AG04450 (cell line): ENCODE results near the gene FASN. TPM values are rescaled to one million over a fixed set of nuclear protein-coding genes. Genes with fewer than 3 reads are reported as not detected.

ENCODE experiments used
- CTCF ChIA-PET: fragments of 300-600, 350-600 bp; formaldehyde crosslinking; extraction: SDS; loops from one replicate; lab custom pipeline; 2022; ENCODE audit warnings: antibody characterized with exemption, inconsistent platforms; lab: Charles Lee
- POLR2A ChIA-PET: fragments of 350-600 bp; formaldehyde crosslinking; extraction: SDS; loops from one replicate; lab custom pipeline; 2021; ENCODE audit warnings: antibody characterized with exemption, inconsistent platforms; lab: Yijun Ruan, JAX
- DNase-seq: peaks from one replicate; pipeline ENCODE4 v3.0.0-alpha.2; 2011; ENCODE audit warnings: low read depth, low spot score
- H3K27ac ChIP-seq: one replicate; pipeline ENCODE4 v1.5.1; 2012; ENCODE audit warnings: low read depth, low read length, control low read depth
- H3K27me3 ChIP-seq: one replicate; pipeline ENCODE4 v1.6.0; 2012; ENCODE audit warnings: low read length; ENCODE audit not compliant: control insufficient read depth, insufficient read depth
- H3K4me3 ChIP-seq: 2 replicates; pipeline ENCODE4 v1.5.1; 2011; ENCODE audit warnings: mild to moderate bottlenecking, low read depth, low read length, control low read depth
- H3K9me3 ChIP-seq: 2 replicates; pipeline ENCODE4 v1.5.1; 2012; ENCODE audit warnings: low read length; ENCODE audit not compliant: control insufficient read depth, insufficient read depth
- CTCF ChIP-seq: IDR thresholded peaks from 2 replicates; pipeline ENCODE4 v1.5.1; 2011; ENCODE audit warnings: low read depth, low read length, control low read depth, inconsistent platforms
- polyA plus RNA-seq: library from polyadenylated mRNA; depleted of rRNA; stranded (reverse); fragments of >200 nt; gene quantifications from 2 replicates; pipeline ENCODE4 v1.2.3, GENCODE V29; 2011

Gene FASN
- polyA plus RNA-seq, 1 experiment: 6.2 TPM

GRCh38 chr17:82031303-82031884 is 66.6 kb downstream of the FASN start, which contains the start of gene RAC3:
Gene RAC3 (plus strand): TSS chr17:82031678. CDS start chr17:82031762, 84 bp downstream.
- H3K4me3 ChIP-seq: peak within 1 kb of the TSS; percentile 57
- H3K27me3 ChIP-seq: no peaks in the 10 kb centered on the region
- no peak for DNase-seq
- peak within 1 kb of the TSS; percentile 52 for H3K27ac ChIP-seq
- TF ChIP-seq CTCF: no peak
- CTCF ChIA-PET: interaction anchor here (1.5 to 1.9 kb wide), 2 partner anchors 12 to 124 kb away, joined by 4 to 21 read pairs; no protein-coding TSS in a partner anchor
- H3K9me3 ChIP-seq: no peaks in the 10 kb centered on the region; the same call in 1 of the 2 replicates
- POLR2A ChIA-PET: interaction anchor here (1.1 kb wide), 1 partner anchor 50 kb away, joined by 3 read pairs; no protein-coding TSS in a partner anchor

- POLR2A ChIA-PET: interaction anchor here (0.7 kb wide), 1 partner anchor 67 kb away, joined by 3 read pairs; the partner anchor contains the start of gene FASN
- Histone ChIP-seq H3K4me3 (peak overlapping the region; percentile 56), H3K27ac (peak overlapping the region; percentile 52), H3K27me3 (no peaks in the 10 kb centered on the region), H3K9me3 (no peaks in the 10 kb centered on the region; the same call in 1 of the 2 replicates)
- CTCF ChIA-PET: interaction anchor here (0.5 to 1.9 kb wide), 16 partner anchors 8 to 227 kb away, joined by 3 to 21 read pairs (median 4); no protein-coding TSS in a partner anchor
- peak; percentile 58 for TF ChIP-seq CTCF
- peak; percentile 51 for DNase-seq
These were observed 67.3 kb downstream of the FASN start for GRCh38 chr17:82030470-82031302.

- no peaks in the 10 kb centered on the region; the same call in 1 of the 2 replicates for H3K9me3 ChIP-seq
- DNase-seq: no peak
- H3K27ac ChIP-seq: no peak overlapping the region
- H3K4me3 ChIP-seq: no peak overlapping the region
- CTCF ChIA-PET: interaction anchor here (0.5 to 1.9 kb wide), 14 partner anchors 9 to 207 kb away, joined by 3 to 21 read pairs (median 4); no protein-coding TSS in a partner anchor
- no peak for TF ChIP-seq CTCF
- POLR2A ChIA-PET: interaction anchor here (0.7 kb wide), 1 partner anchor 68 kb away, joined by 3 read pairs; the partner anchor contains the start of gene FASN
- H3K27me3 ChIP-seq: no peaks in the 10 kb centered on the region
These were observed 68.0 kb downstream of the FASN start for GRCh38 chr17:82029990-82030469.

GRCh38 chr17:82029391-82029790 is 68.6 kb downstream of the FASN start:
- Histone ChIP-seq H3K4me3 (no peak overlapping the region), H3K27ac (no peak overlapping the region), H3K9me3 (no peaks in the 10 kb centered on the region; the same call in 1 of the 2 replicates), H3K27me3 (no peaks in the 10 kb centered on the region)
- DNase-seq: no peak
- ChIA-PET POLR2A (no interaction called here), CTCF (interaction anchor here (0.6 to 1.7 kb wide), 4 partner anchors 8 to 308 kb away, joined by 3 to 7 read pairs (median 3); partner anchors contain the start of gene DCXR)
- no peak for TF ChIP-seq CTCF
